ENCODE measurements around the gene UNC13D.
A peak's percentile ranks its signal among the peaks of the same experiment; 100 is the strongest.

- TF ChIP-seq ELF1 (IDR thresholded peaks at IDR 0.05; ENCODE audit: borderline replicate concordance, low read depth), result no peak; the same call in 1 of the 2 replicates
- peak in 2 of 3 experiments; percentile 54 to 62; a peak in 2 of 6 replicates for TF ChIP-seq CTCF (IDR thresholded peaks at IDR 0.05 in 2 of 3, conservative IDR thresholded peaks at IDR 0.05 in 1 of 3; ENCODE audit: borderline replicate concordance in 1 of 3, insufficient read depth in 1 of 3, low read depth in 2 of 3, low read length in 2 of 3)
- TF ChIP-seq MAX (IDR thresholded peaks at IDR 0.05), result peak; percentile 81; the same call in 1 of the 2 replicates
- TF ChIP-seq ZFX (IDR thresholded peaks at IDR 0.05), result peak; percentile 71; the same call in 1 of the 2 replicates
- TF ChIP-seq ATF3 (IDR thresholded peaks at IDR 0.05), result no peak
- TF ChIP-seq EZH2 (IDR thresholded peaks at IDR 0.05), result no peak
- TF ChIP-seq CBX3 (IDR thresholded peaks at IDR 0.05; ENCODE audit: low read depth), result no peak
- TF ChIP-seq POLR2A (IDR thresholded peaks at IDR 0.05; ENCODE audit: borderline replicate concordance, extremely low read depth, insufficient read depth, insufficient read length), result peak; percentile 85
- TF ChIP-seq EZH2phosphoT487 (IDR thresholded peaks at IDR 0.05; ENCODE audit: borderline replicate concordance), result no peak
- peak; percentile 91 for TF ChIP-seq SIN3A (IDR thresholded peaks at IDR 0.05; ENCODE audit: low read depth)
Measured at GRCh38 chr17:75855310-75856061, 11.3 kb upstream of the UNC13D start, which contains the start of gene WBP2.
